Fibroblast of lung (primary cell): ENCODE measurements around the gene GSPT1.

ENCODE experiments used
- CTCF ChIP-seq, 2 donors: IDR thresholded peaks in 1 of 2; conservative IDR thresholded peaks in 1 of 2; 1 replicate in 1 of 2; 2 replicates in 1 of 2; pipeline ENCODE4 v1.5.1; 2011 to 2012; ENCODE audit warnings: low read length in 2 of 2, control low read depth in 1 of 2, inconsistent platforms in 1 of 2, low read depth in 1 of 2, mild to moderate bottlenecking in 1 of 2
- EZH2 ChIP-seq: IDR thresholded peaks from 2 replicates; pipeline ENCODE4 v1.5.1; 2012; ENCODE audit warnings: low read length, control low read depth, mild to moderate bottlenecking; ENCODE audit errors: missing control alignments

DNA sequence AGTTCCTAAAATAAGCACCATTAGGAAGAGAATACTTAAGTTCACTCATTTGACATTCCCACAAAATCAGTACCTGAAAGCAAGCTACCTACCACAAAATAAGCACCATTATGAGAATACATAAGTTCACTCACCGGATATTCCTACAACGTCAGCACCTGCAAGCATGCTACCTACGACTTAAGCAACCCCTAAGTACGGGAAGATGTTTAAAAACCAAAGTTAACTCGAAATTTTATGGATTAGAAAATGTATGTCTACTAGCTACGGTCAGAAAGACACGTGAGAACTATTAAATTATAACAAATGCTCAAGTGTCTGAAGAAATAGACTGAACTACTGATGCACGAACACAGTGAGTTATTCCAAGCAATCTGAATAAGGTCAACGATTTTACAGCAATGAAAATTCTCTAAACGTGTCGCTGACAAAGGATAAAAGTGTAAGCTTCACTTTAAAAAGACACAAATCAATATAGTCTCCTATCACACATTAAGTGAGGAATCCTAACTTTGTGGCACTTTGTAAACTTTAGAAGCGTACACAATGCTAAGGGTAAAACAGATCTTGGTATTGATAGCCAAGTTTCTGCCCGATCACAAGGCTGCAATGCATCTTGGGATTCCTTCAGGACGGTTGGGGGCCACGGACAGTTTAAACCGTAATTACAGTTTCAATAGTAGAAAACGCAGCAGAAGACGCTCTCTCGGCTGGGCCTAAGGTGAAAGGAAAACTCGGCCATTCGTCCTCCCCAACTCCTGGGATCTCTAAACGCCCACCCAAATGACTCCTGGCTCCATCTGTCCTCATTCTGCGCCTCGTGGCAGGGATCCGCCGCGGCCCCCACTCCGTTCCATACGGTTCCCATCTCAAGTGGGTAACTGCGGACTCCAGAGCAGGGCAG lies 1.3 kb downstream of the GSPT1 start:
- TF ChIP-seq CTCF (conservative IDR thresholded peaks at IDR 0.05 in 1 of 2, IDR thresholded peaks at IDR 0.05 in 1 of 2; ENCODE audit: low read depth in 1 of 2, low read length in 2 of 2) (no peak), EZH2 (no peak)
